SH-SY5Y (cell line): Measurements from ENCODE around the gene ELP5.

Experiments used
- GATA2 ChIP-seq: IDR thresholded peaks from 2 replicates; pipeline ENCODE4 v1.6.1; 2011; ENCODE audit warnings: mild to moderate bottlenecking, low read depth, low read length
- GATA3 ChIP-seq: IDR thresholded peaks from 2 replicates; pipeline ENCODE4 v1.6.1; 2011; ENCODE audit warnings: low read depth, mild to moderate bottlenecking, low read length, moderate library complexity

GRCh38 chr17:7218166-7218565 lies 33.8 kb upstream of the ELP5 start:
- TF ChIP-seq GATA2 (no peak), GATA3 (no peak)
